ENCODE measurements around the gene RPL27.
"Not testable (repeated sequence)": the region's sequence is repeated elsewhere in the genome, so short reads cannot be mapped to it uniquely, and the experiment has no call there.

The RPL27 gene

DNA sequence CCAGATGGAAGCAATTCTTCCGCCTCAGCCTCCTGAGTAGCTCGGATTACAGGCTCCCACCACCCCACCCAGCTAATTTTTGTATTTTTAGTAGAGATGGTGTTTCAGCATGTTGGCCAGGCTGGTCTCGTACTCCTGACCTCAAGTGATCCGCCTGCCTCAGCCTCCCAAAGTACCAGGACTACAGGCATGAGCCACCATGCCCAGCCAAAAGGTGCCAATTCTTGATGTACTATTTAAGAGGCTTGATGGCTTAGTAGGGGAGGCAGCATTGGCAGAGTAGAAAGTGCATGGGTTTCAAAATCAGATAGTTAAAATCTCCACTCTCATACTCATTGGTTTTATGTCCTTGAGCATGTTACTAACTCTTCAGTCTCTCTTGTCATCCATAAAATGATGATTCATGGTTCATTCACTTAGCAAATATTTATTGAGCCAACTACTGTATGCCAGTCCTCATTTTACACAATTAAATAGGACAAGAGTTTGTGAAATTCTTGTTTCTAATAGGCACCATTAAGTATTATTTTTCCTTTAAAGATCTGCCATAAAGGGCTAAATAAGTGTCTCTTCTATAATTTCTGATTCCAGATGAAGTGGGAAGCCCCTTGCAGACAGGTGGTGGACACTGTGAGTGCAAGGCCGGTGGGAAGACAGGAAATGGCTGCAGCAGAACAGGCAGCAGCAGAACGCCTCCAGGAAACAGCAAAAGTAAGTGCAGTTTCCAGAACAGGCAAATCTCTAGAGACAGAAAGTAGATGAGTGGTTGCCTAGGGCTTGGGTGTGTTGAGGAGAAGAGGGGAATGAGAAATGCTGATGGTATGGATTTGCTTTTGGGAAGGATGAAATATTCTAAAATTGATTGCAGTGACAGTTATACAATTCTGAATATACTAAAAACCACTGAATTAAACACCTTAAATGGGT, 8.2 kb upstream of the RPL27 start:
- Histone ChIP-seq H3K9ac (ENCODE audit: low read length) (no peak overlapping the region), H4K91ac (ENCODE audit: low read depth, low read length) (no peak overlapping the region), H2BK120ac (ENCODE audit: insufficient read depth, low read length, poor library complexity) (no peak overlapping the region), H3K4me1 (ENCODE audit: control insufficient read depth in 1 of 2, insufficient read depth in 2 of 2, low read length in 2 of 2) (no peaks in the 10 kb centered on the region), H3K4me3 (ENCODE audit: low read depth, low read length) (no peak overlapping the region), H3K18ac (ENCODE audit: low read length) (no peak overlapping the region), H2AK5ac (ENCODE audit: low read length) (no peak overlapping the region), H2AFZ (ENCODE audit: insufficient read depth, low read length, poor library complexity) (no peak overlapping the region), H3K79me2 (ENCODE audit: control insufficient read depth, insufficient read depth, low read length, poor library complexity) (no peaks in the 10 kb centered on the region), H3K4ac (ENCODE audit: low read depth, low read length) (no peak overlapping the region), H2BK12ac (ENCODE audit: low read length) (no peak overlapping the region), H3K36me3 (ENCODE audit: control insufficient read depth in 1 of 2, insufficient read depth in 2 of 2, low read length in 2 of 2) (peaks cover 31 to 48% of the 10 kb centered on the region in 2 experiments), H3K4me2 (ENCODE audit: low read length) (no peak overlapping the region), H4K12ac (ENCODE audit: low read depth, low read length) (no peak overlapping the region), H3K27ac (ENCODE audit: low read depth, low read length) (no peak overlapping the region), H3K23ac (ENCODE audit: low read length) (no peak overlapping the region), H3K79me1 (ENCODE audit: low read length) (no peaks in the 10 kb centered on the region), H3K14ac (ENCODE audit: low read length) (no peak overlapping the region), H2BK5ac (ENCODE audit: low read depth, low read length, poor library complexity) (no peak overlapping the region), H3K9me3 (ENCODE audit: insufficient read depth, low read depth, low read length) (no peaks in the 10 kb centered on the region), H4K8ac (ENCODE audit: low read depth, low read length) (no peak overlapping the region), H3K27me3 (ENCODE audit: insufficient read depth, low read length) (no peaks in the 10 kb centered on the region)
- WGBS (ENCODE audit: extremely low coverage, insufficient coverage, insufficient read length) = no CpG with 5 or more reads among the region's 6 CpGs
- DNase-seq = no peak

DNA sequence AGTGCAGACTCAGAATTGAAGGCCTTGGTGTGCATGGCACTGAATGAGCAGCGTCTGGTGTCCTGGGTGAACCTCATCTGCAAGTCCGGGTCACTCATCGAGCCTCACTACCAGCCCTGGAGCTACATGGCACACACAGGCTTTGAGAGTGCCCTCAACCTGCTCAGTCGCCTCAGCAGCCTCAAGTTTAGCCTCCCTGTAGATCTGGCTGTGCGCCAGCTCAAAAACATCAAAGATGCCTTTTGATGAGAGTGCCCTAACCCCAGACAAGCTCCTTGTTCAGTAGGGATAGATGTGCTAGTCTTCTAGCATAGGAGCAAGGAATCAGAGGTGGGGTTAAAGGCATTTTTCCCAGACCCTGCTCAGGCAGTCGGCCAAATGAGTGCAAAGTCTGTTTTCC, 6.7 kb upstream of the RPL27 start:
- Histone ChIP-seq H2BK120ac (ENCODE audit: insufficient read depth, low read length, poor library complexity) (no peak overlapping the region), H3K27me3 (ENCODE audit: insufficient read depth, low read length) (no peaks in the 10 kb centered on the region), H4K8ac (ENCODE audit: low read depth, low read length) (no peak overlapping the region), H2BK12ac (ENCODE audit: low read length) (no peak overlapping the region), H3K4ac (ENCODE audit: low read depth, low read length) (no peak overlapping the region), H3K4me1 (ENCODE audit: control insufficient read depth in 1 of 2, insufficient read depth in 2 of 2, low read length in 2 of 2) (no peaks in the 10 kb centered on the region), H2AK5ac (ENCODE audit: low read length) (no peak overlapping the region), H3K27ac (ENCODE audit: low read depth, low read length) (no peak overlapping the region), H3K36me3 (ENCODE audit: control insufficient read depth in 1 of 2, insufficient read depth in 2 of 2, low read length in 2 of 2) (peaks cover 31 to 45% of the 10 kb centered on the region in 2 experiments), H3K79me2 (ENCODE audit: control insufficient read depth, insufficient read depth, low read length, poor library complexity) (no peaks in the 10 kb centered on the region), H3K9ac (ENCODE audit: low read length) (no peak overlapping the region), H3K79me1 (ENCODE audit: low read length) (no peaks in the 10 kb centered on the region), H3K4me3 (ENCODE audit: low read depth, low read length) (no peak overlapping the region), H4K91ac (ENCODE audit: low read depth, low read length) (no peak overlapping the region), H4K12ac (ENCODE audit: low read depth, low read length) (no peak overlapping the region), H2BK5ac (ENCODE audit: low read depth, low read length, poor library complexity) (no peak overlapping the region), H3K14ac (ENCODE audit: low read length) (no peak overlapping the region), H3K18ac (ENCODE audit: low read length) (no peak overlapping the region), H2AFZ (ENCODE audit: insufficient read depth, low read length, poor library complexity) (no peak overlapping the region), H3K23ac (ENCODE audit: low read length) (no peak overlapping the region), H3K9me3 (ENCODE audit: insufficient read depth, low read depth, low read length) (no peaks in the 10 kb centered on the region), H3K4me2 (ENCODE audit: low read length) (no peak overlapping the region)
- DNase-seq = no peak
- no CpG with 5 or more reads among the region's 6 CpGs for WGBS (ENCODE audit: extremely low coverage, insufficient coverage, insufficient read length)

DNA sequence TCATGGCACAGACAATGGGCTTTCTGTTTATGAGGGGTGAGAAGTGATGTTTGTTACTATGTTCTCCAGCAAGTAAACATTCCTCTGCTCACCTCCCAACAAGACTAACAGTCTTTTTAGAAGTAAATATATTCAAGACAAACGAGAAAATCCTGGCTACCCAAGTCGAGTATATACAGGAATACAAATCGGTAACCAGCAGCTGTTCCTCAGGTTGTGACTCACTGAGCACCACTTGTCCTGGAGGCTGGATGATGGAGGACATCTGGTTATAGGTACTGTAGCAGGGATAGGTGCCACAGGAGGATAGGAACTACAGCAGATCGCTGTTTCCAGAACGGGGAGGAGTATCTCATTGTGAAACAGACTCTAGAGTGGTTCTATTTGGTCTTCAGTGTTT, 5.3 kb upstream of the RPL27 start:
- H3K4me3 ChIP-seq (ENCODE audit: low read depth, low read length) = no peak overlapping the region
- no peak overlapping the region for H3K23ac ChIP-seq (ENCODE audit: low read length)
- H3K4ac ChIP-seq (ENCODE audit: low read depth, low read length) = no peak overlapping the region
- H4K12ac ChIP-seq (ENCODE audit: low read depth, low read length) = no peak overlapping the region
- H4K8ac ChIP-seq (ENCODE audit: low read depth, low read length) = no peak overlapping the region
- no peak overlapping the region for H3K27ac ChIP-seq (ENCODE audit: low read depth, low read length)
- no peak overlapping the region for H2BK120ac ChIP-seq (ENCODE audit: insufficient read depth, low read length, poor library complexity)
- H3K14ac ChIP-seq (ENCODE audit: low read length) = no peak overlapping the region
- peak in 1 of 2 donors; percentile 5 for DNase-seq
- H3K18ac ChIP-seq (ENCODE audit: low read length) = no peak overlapping the region
- no peak overlapping the region for H3K4me2 ChIP-seq (ENCODE audit: low read length)
- H3K27me3 ChIP-seq (ENCODE audit: insufficient read depth, low read length) = no peaks in the 10 kb centered on the region
- no peaks in the 10 kb centered on the region for H3K79me2 ChIP-seq (ENCODE audit: control insufficient read depth, insufficient read depth, low read length, poor library complexity)
- H2AK5ac ChIP-seq (ENCODE audit: low read length) = no peak overlapping the region
- peaks cover 2 to 3% of the 10 kb centered on the region in 2 experiments for H3K4me1 ChIP-seq (ENCODE audit: control insufficient read depth in 1 of 2, insufficient read depth in 2 of 2, low read length in 2 of 2)
- no peak overlapping the region for H2AFZ ChIP-seq (ENCODE audit: insufficient read depth, low read length, poor library complexity)
- H2BK12ac ChIP-seq (ENCODE audit: low read length) = no peak overlapping the region
- H3K79me1 ChIP-seq (ENCODE audit: low read length) = no peaks in the 10 kb centered on the region
- H3K36me3 ChIP-seq (ENCODE audit: control insufficient read depth in 1 of 2, insufficient read depth in 2 of 2, low read length in 2 of 2) = peaks cover 24 to 37% of the 10 kb centered on the region in 2 experiments
- no peak overlapping the region for H4K91ac ChIP-seq (ENCODE audit: low read depth, low read length)
- no peak overlapping the region for H2BK5ac ChIP-seq (ENCODE audit: low read depth, low read length, poor library complexity)
- no CpG with 5 or more reads among the region's 5 CpGs for WGBS (ENCODE audit: extremely low coverage, insufficient coverage, insufficient read length)
- no peaks in the 10 kb centered on the region for H3K9me3 ChIP-seq (ENCODE audit: insufficient read depth, low read depth, low read length)
- no peak overlapping the region for H3K9ac ChIP-seq (ENCODE audit: low read length)

DNA sequence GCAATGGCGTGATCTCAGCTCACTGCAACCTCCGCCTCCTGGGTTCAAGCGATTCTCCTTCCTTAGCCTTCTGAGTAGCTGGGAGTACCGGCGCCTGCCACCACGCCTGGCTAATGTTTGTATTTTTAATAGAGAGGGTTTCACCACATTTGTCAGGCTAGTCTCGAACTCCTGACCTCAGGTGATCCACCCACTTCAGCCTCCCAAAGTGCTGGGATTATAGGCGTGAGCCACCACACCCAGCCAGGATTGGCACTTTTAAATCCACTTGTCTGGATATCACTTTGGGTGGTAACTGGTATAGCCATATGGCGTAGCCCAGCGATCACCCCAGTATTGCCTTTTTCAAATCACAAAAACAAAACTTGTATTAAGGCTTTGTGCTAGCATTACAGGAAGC, 4.3 kb upstream of the RPL27 start:
- not testable (repeated sequence) for H2AFZ ChIP-seq (ENCODE audit: insufficient read depth, low read length, poor library complexity); H2BK120ac ChIP-seq (ENCODE audit: insufficient read depth, low read length, poor library complexity); H3K4me3 ChIP-seq (ENCODE audit: low read depth, low read length); H3K4me2 ChIP-seq (ENCODE audit: low read length); H3K4me1 ChIP-seq (ENCODE audit: control insufficient read depth in 1 of 2, insufficient read depth in 2 of 2, low read length in 2 of 2); H3K27ac ChIP-seq (ENCODE audit: low read depth, low read length); H3K23ac ChIP-seq (ENCODE audit: low read length); H2BK5ac ChIP-seq (ENCODE audit: low read depth, low read length, poor library complexity); H3K4ac ChIP-seq (ENCODE audit: low read depth, low read length); H2AK5ac ChIP-seq (ENCODE audit: low read length); H3K18ac ChIP-seq (ENCODE audit: low read length); H3K9me3 ChIP-seq (ENCODE audit: insufficient read depth, low read depth, low read length); H2BK12ac ChIP-seq (ENCODE audit: low read length); H3K9ac ChIP-seq (ENCODE audit: low read length); H4K91ac ChIP-seq (ENCODE audit: low read depth, low read length); DNase-seq; H4K8ac ChIP-seq (ENCODE audit: low read depth, low read length); H4K12ac ChIP-seq (ENCODE audit: low read depth, low read length); H3K79me2 ChIP-seq (ENCODE audit: control insufficient read depth, insufficient read depth, low read length, poor library complexity); H3K79me1 ChIP-seq (ENCODE audit: low read length); H3K14ac ChIP-seq (ENCODE audit: low read length); H3K27me3 ChIP-seq (ENCODE audit: insufficient read depth, low read length)
- peaks cover 22 to 30% of the 10 kb centered on the region in 2 experiments for H3K36me3 ChIP-seq (ENCODE audit: control insufficient read depth in 1 of 2, insufficient read depth in 2 of 2, low read length in 2 of 2)
- WGBS (ENCODE audit: extremely low coverage, insufficient coverage, insufficient read length) = no CpG with 5 or more reads among the region's 10 CpGs

Measured in trophoblast cell (in vitro differentiated cells and primary cell).